GM12878 (cell line): ENCODE measurements around the gene NEURL4. TPM values are rescaled to one million over a fixed set of nuclear protein-coding genes. Genes with fewer than 3 reads are reported as not detected.

Experiments used
- ATAC-seq: fragments of 200-7000 bp; cut with Tn5 transposase; 3 replicates; pipeline ENCODE4 v1.9.1; 2020; ENCODE audit warnings: mild to moderate bottlenecking, moderate library complexity
- BruUV-seq: library from RNA; stranded (reverse); fragments of 400-500 nt; replicated peaks from 2 replicates; lab custom pipeline; 2021; lab: Mats Ljungman, UMichigan
- CTCF ChIA-PET: fragments of 300-600 bp; sonication (Branson Sonifier 250); formaldehyde crosslinking; extraction: SDS; loops from one replicate; lab custom pipeline; 2021; ENCODE audit warnings: inconsistent platforms; lab: Yijun Ruan, JAX
- POLR2A ChIA-PET: fragments of 350-600 bp; formaldehyde crosslinking; extraction: SDS; loops from one replicate; lab custom pipeline; 2021; ENCODE audit warnings: inconsistent platforms; lab: Charles Lee
- RAD21 ChIA-PET: fragments of 300-600 bp; sonication (Branson Sonifier 250); formaldehyde crosslinking; loops from one replicate; lab custom pipeline; 2023; ENCODE audit warnings: antibody characterized with exemption; ENCODE audit not compliant: unreplicated experiment; lab: Charles Lee
- SMC1A ChIA-PET: fragments of 300-600 bp; sonication (Branson Sonifier 250); formaldehyde crosslinking; loops from one replicate; lab custom pipeline; 2023; ENCODE audit not compliant: unreplicated experiment, uncharacterized antibody; lab: Charles Lee
- DNase-seq: peaks from one replicate; pipeline ENCODE4 v3.0.0-alpha.2; 2011; ENCODE audit warnings: low read depth, low spot score
- FAIRE-seq: peaks from 3 replicates; lab custom pipeline; 2011; peaks lifted over from hg19 to GRCh38; lab: Jason Lieb, UNC
- H2AFZ ChIP-seq: 2 replicates; pipeline ENCODE4 v1.6.0; 2011; ENCODE audit warnings: low read depth, low read length, control low read depth; ENCODE audit not compliant: control insufficient read depth
- H3K27ac ChIP-seq: 2 replicates; pipeline ENCODE4 v1.5.1; 2011; ENCODE audit warnings: control low read depth; ENCODE audit not compliant: control insufficient read depth, insufficient read depth
- H3K27me3 ChIP-seq, 2 experiments: replicated peaks in 1 of 2; 2 replicates each; pipeline versions ENCODE4 v1.6.0 to v1.6.1; 2011; ENCODE audit warnings: low read length in 1 of 2; ENCODE audit not compliant: control insufficient read depth in 2 of 2, insufficient read depth in 2 of 2
- H3K36me3 ChIP-seq, 2 experiments: 2 replicates each; pipeline ENCODE4 v1.5.1; 2011; ENCODE audit warnings: low read length in 1 of 2; ENCODE audit not compliant: control insufficient read depth in 2 of 2, insufficient read depth in 2 of 2
- H3K4me1 ChIP-seq: 2 replicates; pipeline ENCODE4 v1.6.1; 2011; ENCODE audit warnings: mild to moderate bottlenecking, low read length, moderate library complexity, mixed read lengths; ENCODE audit not compliant: control insufficient read depth, insufficient read depth
- H3K4me2 ChIP-seq: 2 replicates; pipeline ENCODE4 v1.6.0; 2011; ENCODE audit warnings: control low read depth; ENCODE audit not compliant: control insufficient read depth, insufficient read depth
- H3K4me3 ChIP-seq: fragments of 200-600 bp; sonication (generic); 2 replicates; pipeline ENCODE4 v1.5.1; 2016
- H3K79me2 ChIP-seq: 2 replicates; pipeline ENCODE4 v1.6.0; 2011; ENCODE audit warnings: low read length; ENCODE audit not compliant: control insufficient read depth, insufficient read depth
- H3K9ac ChIP-seq: 2 replicates; pipeline ENCODE4 v1.8.0; 2011; ENCODE audit warnings: low read length, control low read depth, mixed read lengths; ENCODE audit not compliant: control insufficient read depth, insufficient read depth
- H3K9me3 ChIP-seq: replicated peaks from 3 replicates; pipeline ENCODE4 v1.5.1; 2011; ENCODE audit warnings: mild to moderate bottlenecking, low read length; ENCODE audit not compliant: control insufficient read depth, insufficient read depth
- H4K20me1 ChIP-seq: 2 replicates; pipeline ENCODE4 v1.6.0; 2011; ENCODE audit not compliant: control insufficient read depth, insufficient read depth
- BHLHE40 ChIP-seq, 2 experiments: fragments of 450-650 bp in 1 of 2; IDR thresholded peaks; 2 replicates each; pipeline ENCODE4 v1.6.1; 2011 to 2017; ENCODE audit warnings: low read depth in 2 of 2, borderline replicate concordance in 1 of 2, improper control_type of control experiment in 1 of 2, low read length in 1 of 2, mild to moderate bottlenecking in 1 of 2
- CHD2 ChIP-seq: IDR thresholded peaks from 2 replicates; pipeline ENCODE4 v1.6.1; 2011; ENCODE audit warnings: low read depth, low read length, improper control_type of control experiment, borderline replicate concordance
- CREM ChIP-seq: IDR thresholded peaks from 2 replicates; pipeline ENCODE4 v1.6.1; 2014; ENCODE audit warnings: antibody characterized with exemption, low read depth
- E2F4 ChIP-seq: IDR thresholded peaks from 2 replicates; pipeline ENCODE4 v1.6.1; 2012; ENCODE audit warnings: low read depth, low read length, improper control_type of control experiment
- E4F1 ChIP-seq: fragments of 450-650 bp; IDR thresholded peaks from 2 replicates; pipeline ENCODE4 v1.6.1; 2018; ENCODE audit warnings: borderline replicate concordance, mild to moderate bottlenecking; ENCODE audit not compliant: partially characterized antibody
- EGR1 ChIP-seq, 2 experiments: IDR thresholded peaks; 1 replicate in 1 of 2; 2 replicates in 1 of 2; pipeline ENCODE4 v1.6.1; 2011 to 2012; ENCODE audit warnings: low read depth in 2 of 2, low read length in 2 of 2, borderline replicate concordance in 1 of 2, mild to moderate bottlenecking in 1 of 2, moderate library complexity in 1 of 2
- KDM1A ChIP-seq: fragments of 200-600 bp; sonication (generic); IDR thresholded peaks from 2 replicates; pipeline ENCODE4 v1.6.1; 2016; ENCODE audit warnings: borderline replicate concordance
- LARP7 ChIP-seq: fragments of 450-650 bp; IDR thresholded peaks from 2 replicates; pipeline ENCODE4 v1.6.1; 2017; ENCODE audit warnings: mild to moderate bottlenecking
- NFXL1 ChIP-seq: fragments of 450-650 bp; IDR thresholded peaks from 2 replicates; pipeline ENCODE4 v1.6.1; 2017; ENCODE audit warnings: antibody characterized with exemption, mild to moderate bottlenecking, borderline replicate concordance
- RUNX3 ChIP-seq: IDR thresholded peaks from 2 replicates; pipeline ENCODE4 v1.6.1; 2012; ENCODE audit warnings: low read length, inconsistent platforms
- SIX5 ChIP-seq: IDR thresholded peaks from 2 replicates; pipeline ENCODE4 v1.6.1; 2011; ENCODE audit warnings: mild to moderate bottlenecking, low read depth, low read length, moderate library complexity; ENCODE audit not compliant: severe bottlenecking
- WGBS: methylation state at CpG from one replicate; pipeline ENCODE4 v1.1.6; 2016; ENCODE audit warnings: low lambda C conversion rate; ENCODE audit not compliant: insufficient replicate concordance, insufficient coverage; ENCODE audit errors: missing lambda C conversion rate; 5-methylcytosine and 5-hydroxymethylcytosine counted together
- in situ Hi-C: fragments of 300-500 bp; cut with MboI; formaldehyde crosslinking; loops from 9 replicates; pipeline ENCODE4 v1.14.3; 2018; ENCODE audit warnings: mixed read lengths
- intact Hi-C: fragments of 100-400 bp; cut with micrococcal nuclease; formaldehyde crosslinking; loops from one replicate; pipeline ENCODE4 v1.14.2; 2022; ENCODE audit not compliant: unreplicated experiment
- polyA plus RNA-seq, 11 experiments: library from polyadenylated mRNA; depleted of rRNA in 4 of 11; unstranded in 6 of 11; stranded (reverse) in 5 of 11; fragments of >200 nt; fragmentation: Nextera tagmentation in 4 of 11; fragmentation: Illumina TruSeq in 1 of 11; extraction: Ambion mirVana in 4 of 11; extraction: Trizol in 1 of 11; gene quantifications; 1 replicate in 1 of 11; 2 replicates in 10 of 11; pipeline versions ENCODE4 v1.2.1 to v1.2.3, GENCODE V29; 2011 to 2016; ENCODE audit warnings: inconsistent platforms in 2 of 11, missing spikeins in 2 of 11, low read depth in 1 of 11
- total RNA-seq, 4 experiments: library from RNA; depleted of rRNA in 3 of 4; stranded (reverse); fragments of >200 nt in 3 of 4; fragmentation: Illumina TruSeq in 1 of 4; extraction: Trizol in 1 of 4; gene quantifications; 2 replicates each; pipeline versions ENCODE4 v1.2.1 to v1.2.3, GENCODE V29; 2013 to 2021
- TF ChIP-seq, protein P1 (sequence below): IDR thresholded peaks from 2 replicates; pipeline ENCODE4 v1.6.1; 2012; ENCODE audit warnings: low read depth, low read length, improper control_type of control experiment

Gene NEURL4
- total and polyA plus RNA-seq, 10 of the 15 experiments (the other 5 are each of a cell fraction or from before 2014, with no cell fraction given), result 0.03 to 41.9 (median 10.0) TPM

GRCh38 chr17:7314719-7315569, 14.2 kb downstream of the NEURL4 start, which contains the start of gene GPS2:
Gene GPS2, minus strand, starts transcription at chr17:7315360. Its CDS starts 308 bp downstream, at chr17:7315052.
- BruUV-seq, result no TSS peak
- peaks cover 19% of the 10 kb centered on the region; the same call in 1 of the 2 replicates for H3K4me1 ChIP-seq
- TF ChIP-seq BHLHE40 (IDR thresholded peaks at IDR 0.05; ENCODE audit: borderline replicate concordance in 1 of 2, low read depth in 2 of 2, low read length in 1 of 2) (peak; percentile 86 to 96), CHD2 (peak; percentile 76), E4F1 (peak; percentile 90), RUNX3 (no peak), SIX5 (peak; percentile 60), LARP7 (peak; percentile 92), EGR1 (IDR thresholded peaks at IDR 0.05; ENCODE audit: borderline replicate concordance in 1 of 2, low read depth in 2 of 2, low read length in 2 of 2) (no peak), E2F4 (peak; percentile 52; the same call in 1 of the 2 replicates), NFXL1 (no peak), CREM (peak; percentile 98), KDM1A (no peak)
- TF ChIP-seq, protein P1, sequence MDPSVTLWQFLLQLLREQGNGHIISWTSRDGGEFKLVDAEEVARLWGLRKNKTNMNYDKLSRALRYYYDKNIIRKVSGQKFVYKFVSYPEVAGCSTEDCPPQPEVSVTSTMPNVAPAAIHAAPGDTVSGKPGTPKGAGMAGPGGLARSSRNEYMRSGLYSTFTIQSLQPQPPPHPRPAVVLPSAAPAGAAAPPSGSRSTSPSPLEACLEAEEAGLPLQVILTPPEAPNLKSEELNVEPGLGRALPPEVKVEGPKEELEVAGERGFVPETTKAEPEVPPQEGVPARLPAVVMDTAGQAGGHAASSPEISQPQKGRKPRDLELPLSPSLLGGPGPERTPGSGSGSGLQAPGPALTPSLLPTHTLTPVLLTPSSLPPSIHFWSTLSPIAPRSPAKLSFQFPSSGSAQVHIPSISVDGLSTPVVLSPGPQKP, result peak; percentile 79

More at GRCh38 chr17:7314719-7315569, 14.2 kb downstream of the NEURL4 start, which contains the start of gene GPS2:
- Histone ChIP-seq H3K4me3 (peak within 1 kb of the TSS; percentile 84), H3K27ac (peak within 1 kb of the TSS; percentile 86), H3K27me3 (no peaks in the 10 kb centered on the region), H2AFZ (peak within 1 kb of the TSS; percentile 76), H4K20me1 (peaks cover 13% of the 10 kb centered on the region), H3K9ac (peak within 1 kb of the TSS; percentile 83), H3K36me3 (peaks cover 26 to 32% of the 10 kb centered on the region in 2 experiments), H3K4me2 (peak within 1 kb of the TSS; percentile 95), H3K9me3 (no peaks in the 10 kb centered on the region), H3K79me2 (peaks cover 34% of the 10 kb centered on the region)
- intact Hi-C loops (no loop called here), in situ Hi-C loops (no loop called here)
- ChIA-PET SMC1A (interaction anchor here (0.8 to 1.4 kb wide), 4 partner anchors 15 to 183 kb away, joined by 3 to 5 read pairs (median 4); partner anchors contain the start of genes ACAP1 and NEURL4), POLR2A (interaction anchor here (0.6 to 1.6 kb wide), 6 partner anchors 14 to 962 kb away, joined by 3 to 11 read pairs (median 5); partner anchors contain the start of genes ACAP1 and NEURL4), RAD21 (interaction anchor here (1.0 kb wide), 1 partner anchor 15 kb away, joined by 3 read pairs; no protein-coding TSS in a partner anchor), CTCF (interaction anchor here (1.1 to 1.6 kb wide), 4 partner anchors 10 to 246 kb away, joined by 3 to 6 read pairs (median 4); no protein-coding TSS in a partner anchor)
- FAIRE-seq (peak; percentile 65), ATAC-seq (peak; percentile 81), DNase-seq (no peak)
- WGBS, result 2% methylated on average over 75 of the region's 95 CpGs
